ENCODE measurements around the gene FGL2.
"Not testable (repeated sequence)": the region's sequence is repeated elsewhere in the genome, so short reads cannot be mapped to it uniquely, and the experiment has no call there.

The FGL2 gene, protein sequence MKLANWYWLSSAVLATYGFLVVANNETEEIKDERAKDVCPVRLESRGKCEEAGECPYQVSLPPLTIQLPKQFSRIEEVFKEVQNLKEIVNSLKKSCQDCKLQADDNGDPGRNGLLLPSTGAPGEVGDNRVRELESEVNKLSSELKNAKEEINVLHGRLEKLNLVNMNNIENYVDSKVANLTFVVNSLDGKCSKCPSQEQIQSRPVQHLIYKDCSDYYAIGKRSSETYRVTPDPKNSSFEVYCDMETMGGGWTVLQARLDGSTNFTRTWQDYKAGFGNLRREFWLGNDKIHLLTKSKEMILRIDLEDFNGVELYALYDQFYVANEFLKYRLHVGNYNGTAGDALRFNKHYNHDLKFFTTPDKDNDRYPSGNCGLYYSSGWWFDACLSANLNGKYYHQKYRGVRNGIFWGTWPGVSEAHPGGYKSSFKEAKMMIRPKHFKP

DNA sequence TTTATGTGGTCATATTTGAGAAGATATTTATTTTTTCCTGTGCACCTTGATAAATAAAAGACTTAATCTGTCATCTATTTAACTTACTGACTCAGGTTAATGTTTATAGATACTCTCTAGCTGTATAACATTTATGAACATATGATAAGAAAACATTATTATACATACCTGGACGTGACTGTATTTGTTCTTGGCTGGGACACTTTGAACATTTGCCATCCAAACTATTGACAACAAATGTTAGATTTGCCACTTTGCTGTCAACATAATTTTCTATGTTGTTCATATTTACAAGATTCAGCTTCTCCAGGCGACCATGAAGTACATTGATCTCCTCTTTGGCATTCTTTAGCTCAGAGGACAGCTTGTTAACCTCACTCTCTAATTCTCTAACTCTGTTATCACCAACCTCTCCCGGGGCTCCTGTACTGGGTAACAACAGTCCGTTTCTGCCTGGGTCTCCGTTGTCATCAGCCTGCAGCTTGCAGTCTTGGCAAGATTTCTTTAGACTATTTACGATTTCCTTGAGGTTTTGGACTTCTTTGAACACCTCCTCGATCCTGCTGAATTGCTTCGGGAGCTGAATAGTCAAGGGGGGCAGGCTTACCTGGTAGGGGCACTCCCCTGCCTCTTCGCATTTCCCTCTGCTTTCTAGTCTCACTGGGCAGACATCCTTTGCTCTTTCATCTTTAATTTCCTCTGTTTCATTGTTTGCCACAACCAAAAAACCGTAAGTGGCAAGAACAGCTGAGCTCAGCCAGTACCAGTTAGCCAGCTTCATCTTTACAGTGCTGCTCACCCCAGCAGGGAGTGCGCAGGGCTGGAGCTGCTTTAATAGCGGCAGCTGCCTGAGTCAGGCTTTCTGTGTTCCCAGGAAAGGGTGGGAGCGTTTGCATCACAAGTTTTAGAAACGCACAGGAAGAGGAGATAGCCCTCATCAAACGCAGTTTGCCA lies at the start of gene FGL2:
Gene FGL2 (minus strand): TSS at position 807 of the 954 bp plus-strand sequence. CDS start 26 bp downstream, at position 781.
- no peak for DNase-seq (ENCODE audit: low spot score)

DNA sequence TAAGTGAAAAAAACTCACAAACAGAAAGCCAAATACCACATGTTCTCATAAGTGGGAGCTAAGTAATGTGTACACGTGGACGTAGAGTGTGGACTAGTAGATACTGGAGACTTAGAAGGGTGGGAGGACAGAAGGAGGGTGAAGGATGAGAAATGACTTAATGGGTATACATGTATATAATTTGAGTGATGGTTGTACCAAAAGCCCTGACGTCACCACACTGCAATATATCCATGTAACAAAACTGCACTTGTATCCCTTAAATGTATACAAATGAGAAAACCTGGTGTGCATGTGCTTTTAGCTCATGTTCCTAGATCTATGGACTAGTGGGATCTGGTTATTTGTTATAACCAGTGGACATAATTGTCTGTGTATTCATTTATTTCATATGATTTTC lies 48.5 kb upstream of the FGL2 start:
- DNase-seq (ENCODE audit: low spot score), result no peak

GRCh38 chr7:77247206-77247850 lies 47.7 kb upstream of the FGL2 start:
- peak; percentile 69 for DNase-seq (ENCODE audit: low spot score)

DNA sequence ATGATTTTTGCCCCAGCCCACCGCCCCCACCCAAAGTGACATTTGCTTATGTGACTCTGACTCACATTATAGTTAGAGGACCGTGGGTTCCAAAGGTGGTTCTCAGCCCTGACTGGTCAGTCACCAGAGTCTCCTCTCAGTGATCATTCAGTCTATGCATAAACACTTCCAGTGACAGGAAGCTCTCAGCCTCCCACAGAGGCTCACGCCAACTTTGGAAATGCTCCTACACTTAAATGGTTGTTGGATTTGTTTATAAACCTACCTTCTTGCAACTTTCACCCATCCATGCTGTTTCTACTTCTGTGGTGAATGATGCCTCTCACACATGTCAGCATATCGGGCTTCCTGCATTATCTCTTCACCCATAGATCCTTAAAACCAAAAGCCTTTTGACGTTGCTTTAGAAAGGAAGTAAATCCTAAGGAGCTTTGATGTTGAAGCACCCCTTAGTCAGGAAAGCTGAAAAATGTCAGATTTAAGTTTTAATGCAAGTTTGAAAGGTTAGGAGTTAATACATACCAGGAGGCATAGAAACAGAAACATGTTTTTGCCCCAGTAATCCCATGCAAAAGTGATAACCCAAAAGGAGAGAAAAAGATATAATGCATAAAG lies 46.5 kb upstream of the FGL2 start:
- no peak for DNase-seq (ENCODE audit: low spot score)

- no peak for DNase-seq (ENCODE audit: low spot score)
These were observed 45.6 kb upstream of the FGL2 start for GRCh38 chr7:77245015-77245755.

- peak; percentile 30 for DNase-seq (ENCODE audit: low spot score)
These were observed 44.8 kb upstream of the FGL2 start for GRCh38 chr7:77244222-77244934.

- no peak for DNase-seq (ENCODE audit: low spot score)
These were observed 42.9 kb upstream of the FGL2 start for GRCh38 chr7:77242554-77242953.

- DNase-seq (ENCODE audit: low spot score), result no peak
These were observed 42.4 kb upstream of the FGL2 start for GRCh38 chr7:77242068-77242467.

DNA sequence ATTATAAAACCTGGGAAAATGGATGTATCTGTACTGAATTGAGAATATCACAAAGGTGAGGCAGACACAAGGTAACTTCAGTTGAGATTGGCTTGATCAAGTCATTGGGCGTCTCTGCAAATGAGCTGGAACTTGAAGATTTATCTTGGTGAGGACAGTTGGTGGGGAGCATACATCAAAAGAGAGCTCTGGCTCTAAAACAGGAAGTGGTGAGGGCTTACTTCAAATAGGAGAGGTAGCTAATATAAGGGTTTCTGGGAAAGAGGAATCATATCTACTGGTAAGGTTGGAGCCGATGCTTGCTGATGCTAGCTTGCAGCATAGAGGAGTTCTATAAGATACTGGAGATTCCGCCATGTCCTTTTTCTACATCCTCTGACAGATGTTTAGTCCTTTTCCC lies 39.9 kb upstream of the FGL2 start:
- DNase-seq (ENCODE audit: low spot score), result no peak

DNA sequence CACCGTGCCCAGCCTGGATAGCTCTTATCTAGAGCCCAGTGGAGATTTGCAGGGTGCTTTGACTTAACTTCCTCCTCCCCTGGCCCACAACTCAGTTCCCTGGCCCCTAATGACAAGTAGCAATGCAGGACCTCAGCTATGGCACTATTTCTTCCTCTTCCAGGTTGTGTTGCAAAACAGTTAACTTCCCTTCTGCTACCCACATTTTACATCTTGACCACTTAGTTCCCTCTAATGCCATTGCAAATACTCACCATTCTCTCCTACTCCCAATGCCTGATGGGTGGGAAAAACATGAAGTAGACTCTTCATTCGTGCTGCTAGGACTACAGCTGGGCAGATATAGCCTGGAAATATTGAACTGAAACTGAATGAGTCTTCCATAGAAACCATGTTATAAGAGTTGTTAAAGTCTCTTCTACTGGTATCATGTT lies 39.1 kb upstream of the FGL2 start:
- no peak for DNase-seq (ENCODE audit: low spot score)

GRCh38 chr7:77235276-77235675 lies 35.7 kb upstream of the FGL2 start:
- no peak for DNase-seq (ENCODE audit: low spot score)

GRCh38 chr7:77232467-77232866 lies 32.8 kb upstream of the FGL2 start:
- DNase-seq (ENCODE audit: low spot score), result no peak

DNA sequence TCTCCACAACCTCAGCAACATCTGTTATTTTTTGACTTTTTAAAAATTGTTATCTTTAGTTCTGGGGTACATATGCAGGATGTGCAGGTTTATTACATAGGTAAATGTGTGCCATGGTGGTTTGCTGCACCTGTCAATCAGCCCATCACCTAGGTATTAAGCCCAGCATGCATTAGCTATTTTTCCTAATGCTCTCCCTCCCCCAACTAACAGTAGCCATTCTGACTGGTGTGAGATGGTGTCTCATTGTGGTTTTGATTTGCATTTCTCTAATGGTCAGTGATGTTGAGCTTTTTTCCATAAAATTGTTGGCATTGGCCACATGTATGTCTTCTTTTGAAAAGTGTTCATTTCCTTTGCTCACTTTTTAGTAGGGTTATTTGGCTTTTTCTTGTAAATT lies 29.2 kb upstream of the FGL2 start:
- DNase-seq (ENCODE audit: low spot score), result not testable (repeated sequence)

GRCh38 chr7:77226357-77226839 lies 26.8 kb upstream of the FGL2 start:
- DNase-seq (ENCODE audit: low spot score), result no peak

- no peak for DNase-seq (ENCODE audit: low spot score)
These were observed 23.6 kb upstream of the FGL2 start for GRCh38 chr7:77223261-77223660.

- DNase-seq (ENCODE audit: low spot score), result no peak
These were observed 23.2 kb upstream of the FGL2 start for GRCh38 chr7:77222819-77223218.

- DNase-seq (ENCODE audit: low spot score), result no peak
These were observed 22.4 kb upstream of the FGL2 start for GRCh38 chr7:77222065-77222464.

- not testable (repeated sequence) for DNase-seq (ENCODE audit: low spot score)
These were observed 20.2 kb upstream of the FGL2 start for GRCh38 chr7:77219701-77220331.

DNA sequence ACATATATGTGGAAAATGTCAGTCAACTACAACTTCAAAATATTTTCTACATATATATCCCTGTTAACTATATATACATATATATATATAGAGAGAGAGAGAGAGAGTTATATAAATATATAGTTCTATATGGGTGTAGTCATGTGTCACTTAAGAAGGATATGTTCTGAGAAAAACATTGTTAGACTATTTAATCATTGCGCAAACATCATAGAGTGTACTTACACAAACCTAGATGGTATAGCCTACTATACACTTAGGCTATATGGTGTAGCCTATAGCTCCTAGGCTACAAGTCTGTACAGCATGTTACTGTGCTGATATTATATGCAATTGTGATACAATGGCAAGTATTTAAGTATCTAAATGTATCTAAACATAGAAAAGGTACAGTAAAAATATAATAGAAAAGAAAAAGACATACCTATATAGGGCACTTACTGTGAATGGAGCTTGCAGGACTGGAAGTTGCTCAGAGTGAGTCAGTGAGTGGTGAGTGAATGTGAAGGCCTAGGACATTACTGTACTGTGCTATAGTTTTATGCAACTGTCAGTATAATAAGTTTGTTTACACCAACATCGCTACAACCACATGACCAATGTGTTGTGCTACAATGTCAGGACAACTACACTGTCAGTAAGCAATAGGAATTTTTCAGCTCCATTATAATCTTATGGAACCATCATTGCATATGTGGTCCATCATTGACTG lies 18.0 kb upstream of the FGL2 start:
- DNase-seq (ENCODE audit: low spot score), result peak; percentile 22
